Activated CD8-positive, alpha-beta memory T cell treated with anti-CD3 and anti-CD28 coated beads for 4 hours (primary cell): ENCODE measurements around the gene RCAN1.

ENCODE experiments used
- DNase-seq, 2 donors: peaks; one replicate each; pipeline ENCODE4 v3.0.0-alpha.2; 2020; ENCODE audit warnings: low read depth in 2 of 2

RCAN1 gene

DNA sequence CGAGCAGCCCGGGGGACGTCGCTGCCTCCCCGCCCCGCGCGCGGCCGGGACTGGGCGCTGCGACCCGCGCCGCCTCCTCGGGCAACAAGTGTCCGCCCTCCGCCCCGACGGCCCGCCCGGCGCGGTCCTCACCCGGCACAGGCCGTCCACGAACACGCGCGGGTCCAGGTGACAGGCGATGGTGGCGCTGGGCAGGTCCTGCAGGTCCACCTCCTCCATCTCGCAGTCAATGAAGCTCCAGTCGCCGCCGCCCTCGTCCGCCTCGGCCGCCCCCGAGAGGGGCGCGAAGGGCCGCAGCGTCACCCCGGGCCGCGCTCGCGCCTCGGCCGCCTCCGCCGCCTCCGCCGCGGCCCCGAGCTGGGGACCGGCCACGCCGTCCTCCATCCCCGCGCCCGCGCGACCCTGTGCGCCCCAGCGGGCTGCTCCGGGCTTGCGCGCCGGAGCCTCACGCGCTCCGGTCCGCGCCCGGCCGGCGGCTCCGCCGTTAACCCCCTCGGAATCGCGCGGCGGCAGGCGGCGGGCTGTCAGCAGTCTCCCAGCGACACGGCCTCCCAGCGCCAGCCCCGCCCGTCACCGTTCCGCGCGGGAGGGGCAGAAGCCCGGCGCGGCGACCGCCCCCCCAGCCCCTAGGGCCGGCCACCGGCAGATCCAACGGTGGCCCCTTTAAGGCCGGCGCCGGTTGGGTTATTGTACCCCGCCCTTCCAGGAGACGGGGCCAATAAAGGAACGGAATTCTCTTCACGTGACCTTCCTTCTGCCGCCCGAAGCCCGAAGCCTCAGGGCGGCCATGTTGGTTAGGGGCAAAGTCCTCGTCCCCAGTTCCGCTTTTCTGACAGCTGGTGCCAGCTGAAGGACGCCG, at the start of gene RCAN1:
RCAN1 (minus strand) TSS at position 486 of the 859 bp plus-strand sequence; CDS start at position 384, 102 bp downstream.
- DNase-seq: peak; percentile 72 to 76

DNA sequence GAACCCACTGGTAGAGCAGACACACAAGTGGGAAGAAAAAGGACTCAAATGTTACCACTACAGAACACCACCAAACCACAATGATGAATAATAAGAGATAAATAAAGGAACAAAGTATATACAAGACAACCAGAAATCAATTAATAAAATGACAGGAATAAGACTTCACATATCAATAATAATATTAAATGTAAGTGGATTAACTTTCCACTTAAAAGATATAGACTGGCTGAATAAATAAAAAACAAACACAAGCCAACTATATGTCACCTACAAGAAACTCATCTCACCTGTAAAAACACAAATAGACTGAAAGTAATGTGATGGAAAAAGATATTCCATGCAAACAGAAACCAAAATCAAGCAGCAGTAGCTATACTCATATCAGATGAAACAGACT, 46.9 kb upstream of the RCAN1 start:
- DNase-seq: no peak

DNA sequence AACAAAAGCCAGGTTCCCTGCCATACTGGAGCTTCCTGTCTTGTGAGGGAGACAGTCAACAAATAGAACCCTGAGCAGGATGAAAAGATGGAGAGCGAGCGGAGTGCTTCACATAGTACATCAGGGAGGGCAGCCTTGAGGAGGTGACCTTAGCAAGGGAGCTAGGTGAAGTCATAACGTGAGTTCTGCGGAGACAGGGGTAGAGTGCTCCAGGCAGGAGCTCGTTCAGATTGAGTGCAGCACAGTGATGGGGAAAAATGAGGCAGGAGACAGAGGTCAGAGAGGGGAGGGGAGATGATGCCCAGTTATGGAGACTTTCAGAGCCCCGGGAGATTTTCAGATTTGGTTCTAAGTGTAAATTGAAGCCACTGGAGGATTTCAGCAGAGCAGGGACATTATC, 38.6 kb upstream of the RCAN1 start:
- no peak for DNase-seq

DNA sequence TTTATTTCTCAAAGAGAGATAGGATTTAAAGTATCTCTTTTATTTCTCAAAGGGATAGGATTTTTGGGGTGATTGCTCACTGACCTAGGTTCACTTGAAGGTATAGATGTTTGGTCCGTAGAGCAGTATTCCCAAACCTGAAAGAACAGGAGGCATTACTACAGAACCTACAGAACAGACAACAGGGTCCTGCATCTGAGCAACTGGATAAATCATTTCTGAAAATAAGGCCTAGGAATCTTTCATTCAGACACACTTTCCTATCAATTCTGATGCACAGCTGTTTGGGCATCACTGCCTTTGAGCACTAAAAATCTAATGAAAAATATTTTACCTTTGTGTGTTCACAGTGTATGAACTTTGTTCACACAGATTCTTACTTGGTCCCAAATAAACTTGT, 36.7 kb upstream of the RCAN1 start:
- DNase-seq: no peak

DNA sequence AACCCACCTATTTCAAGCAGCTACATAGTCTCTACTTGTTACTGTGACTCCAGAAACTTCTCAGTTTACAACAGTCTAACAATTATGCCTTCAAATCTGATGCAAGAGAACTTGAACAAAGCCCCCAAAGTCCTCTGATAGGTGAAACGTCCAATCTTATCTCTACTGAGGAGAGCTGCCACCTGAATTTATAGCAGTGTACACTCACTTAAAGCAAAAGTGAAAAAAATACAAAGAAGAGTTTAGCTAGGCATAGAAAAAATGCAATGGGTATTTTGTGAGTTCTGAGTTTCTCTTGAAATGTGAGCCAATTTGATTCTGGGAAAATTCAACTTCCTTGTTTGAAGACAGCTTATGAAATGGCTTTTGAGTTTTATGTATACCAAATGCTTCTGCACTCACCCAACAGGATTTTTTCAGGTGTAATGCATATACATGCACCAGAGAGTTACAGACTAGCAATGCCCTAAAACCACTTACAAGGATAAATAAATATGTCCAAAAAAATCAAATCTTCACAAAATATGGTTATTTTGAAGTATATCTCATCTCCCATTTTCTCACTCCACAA, 36.0 kb upstream of the RCAN1 start:
- DNase-seq: no peak

DNA sequence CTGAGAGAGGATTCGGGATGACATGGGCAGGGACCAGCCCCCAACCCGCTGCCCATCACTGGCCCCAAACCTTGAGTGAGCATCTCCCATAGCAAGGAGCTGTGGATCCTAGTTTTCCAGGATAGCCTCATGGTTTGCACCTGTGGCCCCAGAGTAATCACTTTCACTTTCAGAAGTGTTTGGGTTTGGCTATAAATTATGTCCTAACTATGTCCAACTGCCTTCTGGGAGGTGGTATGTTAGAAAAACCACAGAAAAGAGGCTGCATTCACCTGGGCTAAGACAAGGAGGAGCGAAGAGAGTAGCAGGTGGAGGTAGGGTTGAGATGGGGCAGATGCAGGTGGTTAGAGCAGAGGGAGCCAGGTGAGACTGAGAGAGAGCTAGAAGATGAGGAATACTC, 34.5 kb upstream of the RCAN1 start:
- no peak for DNase-seq

DNA sequence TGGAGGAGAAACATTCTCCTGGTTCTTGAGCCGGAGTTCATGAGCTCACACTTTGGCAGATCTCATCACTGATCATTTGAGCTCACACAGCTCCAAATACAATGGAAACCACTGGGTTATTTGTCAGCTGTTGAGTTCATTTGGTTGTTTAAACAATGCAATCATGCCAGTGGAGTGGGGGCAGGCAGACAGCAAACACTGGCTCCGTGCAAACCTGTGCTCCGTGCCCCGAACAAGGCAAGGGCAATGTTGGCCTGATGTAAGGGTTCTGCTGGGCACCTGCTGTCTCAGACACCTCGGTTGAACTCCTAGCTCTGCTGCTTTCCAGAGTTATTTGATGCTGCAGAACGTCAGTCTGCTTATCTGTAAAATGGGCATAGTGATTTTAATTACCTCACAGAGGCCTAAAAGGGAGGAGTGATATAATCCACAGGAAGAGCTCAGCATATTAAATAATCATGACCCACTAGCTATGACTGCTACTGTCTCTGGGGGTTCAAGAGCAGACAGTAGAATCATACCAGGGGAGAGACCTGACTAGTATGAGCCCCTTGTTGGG, 33.9 kb upstream of the RCAN1 start:
- DNase-seq: no peak

DNA sequence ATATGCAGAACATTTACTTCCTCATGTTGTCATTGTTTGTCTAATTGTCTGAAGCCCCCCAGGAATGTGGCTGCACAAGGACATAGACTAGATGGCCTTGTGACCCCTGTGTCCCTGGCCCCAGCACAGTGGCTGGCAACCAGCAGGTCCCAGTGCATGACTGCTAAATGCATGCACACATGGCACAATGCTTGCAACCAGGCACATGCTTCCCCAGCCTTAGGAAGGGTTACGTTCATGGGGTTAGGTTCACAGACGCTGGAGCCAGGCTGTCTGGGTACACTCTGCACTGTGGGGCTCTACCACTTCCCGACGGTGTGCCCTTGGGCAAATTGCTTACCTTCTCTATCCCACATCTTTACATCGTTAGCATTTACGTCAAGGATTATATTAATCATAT, 32.6 kb upstream of the RCAN1 start:
- no peak for DNase-seq

DNA sequence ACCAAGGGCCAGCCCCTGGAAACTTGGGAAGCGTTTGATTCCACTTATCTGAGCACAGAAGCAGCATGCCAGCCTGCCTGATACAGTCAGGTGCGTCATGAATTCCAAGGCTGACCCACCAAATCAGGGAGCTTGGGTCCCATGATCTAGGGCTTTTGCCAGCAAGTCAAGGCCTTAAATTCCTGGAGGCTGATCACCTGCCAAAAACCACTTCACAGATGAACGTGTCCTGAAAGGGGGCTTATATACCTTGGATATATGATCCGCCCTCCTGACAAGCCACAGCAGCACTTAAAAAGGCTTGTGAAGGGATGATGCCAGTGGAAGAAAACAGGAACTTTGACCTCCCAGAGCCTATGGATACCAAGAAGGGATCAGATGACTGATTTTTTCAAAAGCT, 29.9 kb upstream of the RCAN1 start:
- DNase-seq: no peak

DNA sequence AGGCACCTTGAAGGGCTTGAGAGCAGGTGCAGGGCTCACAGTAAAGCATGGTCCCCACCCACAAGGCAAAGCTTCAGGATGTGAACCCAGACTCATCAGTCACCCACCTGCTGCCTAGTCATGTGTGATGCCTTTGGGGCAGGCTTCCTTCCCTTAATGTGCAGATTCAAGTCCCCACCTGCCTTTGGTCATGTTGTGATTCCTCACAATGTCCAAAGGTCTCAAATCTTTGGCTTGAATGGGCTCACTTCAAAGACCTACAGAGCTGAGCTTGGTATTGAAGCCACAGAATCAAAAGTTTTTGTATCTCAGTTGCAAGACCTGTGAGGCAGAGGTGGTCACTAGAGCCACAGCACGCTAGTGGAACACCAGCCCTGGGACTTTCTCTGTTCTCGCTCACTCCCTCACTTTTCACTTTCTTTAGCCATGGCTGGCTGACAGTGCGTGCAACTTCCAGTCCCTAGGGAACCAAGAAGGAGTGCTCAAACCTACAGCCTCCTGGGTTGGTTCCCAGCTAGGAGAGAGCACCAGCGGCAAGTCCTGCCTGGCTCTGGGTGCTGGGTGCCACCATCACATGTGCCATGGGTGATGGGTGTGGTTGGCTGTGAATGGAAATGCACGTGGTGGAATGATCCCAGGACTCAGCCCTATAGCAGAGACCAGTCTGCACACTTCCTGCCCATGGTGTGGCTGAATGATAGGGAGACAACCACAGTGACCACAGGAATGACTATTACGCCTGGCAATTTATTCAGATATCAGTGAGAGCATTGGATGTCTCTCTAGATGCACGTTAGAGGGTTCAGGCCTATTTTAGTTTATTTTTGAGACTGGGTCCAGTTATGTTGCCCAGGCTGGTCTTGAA, 27.5 kb upstream of the RCAN1 start:
- no peak for DNase-seq

DNA sequence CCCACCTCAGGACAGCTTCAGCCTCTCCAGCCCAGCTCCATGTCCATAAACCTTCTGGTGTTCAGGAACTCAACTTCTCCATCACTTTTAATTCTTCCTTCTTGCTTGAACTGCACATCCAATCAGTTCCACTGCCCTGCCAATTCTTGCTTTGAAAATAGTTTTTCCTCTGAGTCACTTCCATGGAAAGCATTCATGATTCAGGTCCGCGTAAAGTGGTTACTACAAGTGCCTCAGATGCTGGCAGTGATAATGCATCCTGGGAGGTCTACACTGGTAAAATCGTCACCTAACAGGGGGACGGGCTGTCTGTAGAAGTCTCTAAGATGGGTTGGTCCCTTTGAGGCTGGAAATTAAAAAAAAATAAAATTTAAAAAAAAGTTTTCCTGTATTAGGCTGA, 25.9 kb upstream of the RCAN1 start:
- DNase-seq: no peak

DNA sequence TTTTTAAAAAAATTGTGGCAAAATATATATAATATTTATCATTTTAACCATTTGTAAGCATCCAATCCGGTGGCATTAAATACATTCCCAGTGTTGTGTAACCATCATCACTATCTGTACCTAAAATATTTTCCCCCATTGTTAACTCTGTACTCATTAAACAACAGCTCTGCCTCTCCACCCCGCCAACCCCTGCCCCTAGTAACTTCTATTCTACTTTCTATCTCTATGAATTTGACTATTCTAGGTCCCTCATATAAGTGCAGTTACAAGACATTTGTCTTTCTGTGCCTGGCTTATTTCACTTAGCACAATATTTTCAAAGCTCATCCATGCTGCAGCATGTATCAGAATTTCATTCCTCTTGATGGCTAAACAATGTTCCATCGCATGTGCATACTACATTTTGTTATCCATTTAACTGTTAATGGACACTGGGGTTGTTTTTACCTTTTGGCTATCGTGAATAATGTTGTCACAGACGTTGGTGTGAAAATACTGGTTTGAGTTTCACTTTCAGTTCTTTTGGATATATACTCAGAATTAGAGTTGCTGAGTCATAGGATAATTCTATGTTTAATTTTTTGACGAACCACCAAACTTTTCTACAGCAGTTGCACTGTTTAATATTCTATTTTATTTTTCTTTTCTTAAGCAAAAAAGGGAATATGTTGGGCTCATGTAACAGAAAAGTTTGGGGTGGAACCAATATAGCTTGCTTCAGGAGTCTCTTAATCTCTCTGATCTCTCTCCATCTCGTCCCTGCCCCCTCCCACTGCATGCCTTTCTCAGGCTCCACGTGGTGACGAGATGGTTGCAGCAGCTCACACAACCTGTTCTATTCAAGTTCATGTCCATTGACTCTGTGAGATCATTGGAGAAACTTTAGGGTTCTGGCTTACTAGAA, 25.2 kb upstream of the RCAN1 start:
- no peak for DNase-seq

DNA sequence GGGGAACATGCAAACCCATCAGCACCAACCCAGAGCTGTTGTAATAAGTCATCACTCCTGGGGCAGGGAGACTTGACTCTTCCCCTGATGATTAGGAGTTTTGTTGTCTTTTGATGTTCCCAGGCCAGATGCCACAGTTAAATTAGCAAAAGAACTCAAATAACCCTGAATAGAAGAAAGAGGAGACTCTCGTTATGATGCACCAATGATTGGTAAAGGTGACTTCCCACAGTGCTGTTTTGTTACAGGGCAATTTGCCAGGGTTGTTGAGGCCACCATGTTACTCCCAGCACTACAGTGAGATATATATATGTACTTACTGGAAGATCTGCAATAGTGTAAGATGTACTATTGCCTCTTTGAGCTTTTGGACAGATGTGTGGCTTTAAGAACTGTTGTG, 24.3 kb upstream of the RCAN1 start:
- DNase-seq: no peak

DNA sequence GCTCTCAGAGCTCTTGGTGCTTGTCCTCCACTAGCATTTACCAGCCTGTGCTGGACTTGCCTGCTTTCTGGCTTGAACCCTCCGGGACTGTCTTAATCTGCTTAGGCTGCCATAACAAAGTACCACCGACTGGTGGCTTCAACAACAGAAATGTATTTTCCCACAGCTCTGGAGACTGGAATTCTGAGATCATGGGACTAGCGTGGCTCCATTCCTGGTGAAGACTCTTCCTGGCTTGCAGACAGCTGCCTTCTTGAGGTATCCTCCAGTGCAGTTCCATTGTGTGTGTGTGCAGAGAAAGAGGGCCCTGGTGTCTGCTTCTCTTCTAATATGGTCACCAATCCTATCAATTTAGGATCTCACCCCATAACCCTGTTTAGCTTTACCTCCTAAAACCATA, 22.0 kb upstream of the RCAN1 start:
- no peak for DNase-seq

DNA sequence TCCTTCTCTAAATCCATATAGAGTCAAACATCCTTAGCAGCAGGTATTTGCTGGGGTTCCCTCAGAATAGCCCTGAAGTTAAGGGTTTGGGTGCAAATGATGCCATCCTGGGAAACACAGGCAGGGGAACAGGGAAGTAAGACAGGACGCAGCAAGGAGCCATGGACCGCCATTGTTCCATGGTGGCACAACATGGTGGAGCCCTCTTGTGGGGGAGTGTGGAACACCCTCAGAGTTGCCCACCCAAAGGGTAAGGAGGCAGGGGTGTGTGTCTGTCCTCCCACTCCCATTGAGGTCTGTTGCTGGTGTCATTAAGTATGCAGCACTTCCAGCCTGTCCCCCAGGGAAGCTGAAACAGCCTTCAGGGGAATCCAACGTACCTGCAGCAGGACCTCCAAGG, 20.4 kb upstream of the RCAN1 start:
- DNase-seq: no peak

DNA sequence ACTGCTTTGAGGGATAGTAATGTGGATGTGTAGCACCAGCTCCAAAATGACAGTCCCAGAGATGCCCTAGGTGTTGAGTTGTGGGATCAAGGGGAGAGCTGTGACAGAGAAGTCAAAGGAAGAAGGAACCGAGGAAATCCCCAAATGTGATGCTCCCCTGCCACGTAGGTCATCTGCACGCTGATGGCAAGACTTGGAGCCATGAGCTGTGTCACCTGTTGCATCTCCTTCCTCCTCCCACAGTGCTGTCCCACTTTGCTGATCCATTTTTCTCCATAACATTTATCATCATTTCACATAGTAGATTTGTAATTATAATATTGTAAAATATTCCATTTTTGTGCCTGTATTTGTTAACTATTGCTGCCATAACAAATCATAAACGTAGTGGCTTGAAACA, 17.6 kb upstream of the RCAN1 start:
- no peak for DNase-seq

DNA sequence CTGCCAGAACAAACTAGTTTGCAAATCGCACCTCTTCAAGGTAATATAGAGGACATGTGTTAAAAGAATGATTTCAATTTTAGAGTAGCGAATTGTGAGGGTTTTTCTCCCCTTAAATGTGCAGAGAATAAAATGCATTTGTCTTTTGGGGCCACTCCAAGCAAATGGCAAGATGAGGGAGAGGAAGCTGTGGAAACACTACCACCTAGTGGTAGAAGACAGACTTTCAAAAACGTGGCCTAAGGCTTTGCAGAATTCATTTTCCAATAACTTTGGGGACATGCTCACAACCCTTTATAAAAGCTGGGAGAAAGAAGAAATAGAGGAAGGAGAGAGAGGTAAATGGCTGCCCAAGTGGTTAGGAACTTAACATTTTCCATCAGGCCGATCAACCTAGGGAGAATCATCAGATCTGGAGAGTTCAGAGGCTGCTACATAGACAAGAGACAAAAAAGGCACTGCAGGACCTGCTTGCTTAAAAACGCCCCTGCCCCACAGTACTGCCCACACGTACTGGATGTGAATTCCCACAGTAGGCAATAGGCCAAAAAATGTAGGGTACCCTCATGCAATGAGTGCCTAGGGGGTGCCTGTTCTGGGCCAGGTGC, 15.7 kb upstream of the RCAN1 start:
- no peak for DNase-seq

DNA sequence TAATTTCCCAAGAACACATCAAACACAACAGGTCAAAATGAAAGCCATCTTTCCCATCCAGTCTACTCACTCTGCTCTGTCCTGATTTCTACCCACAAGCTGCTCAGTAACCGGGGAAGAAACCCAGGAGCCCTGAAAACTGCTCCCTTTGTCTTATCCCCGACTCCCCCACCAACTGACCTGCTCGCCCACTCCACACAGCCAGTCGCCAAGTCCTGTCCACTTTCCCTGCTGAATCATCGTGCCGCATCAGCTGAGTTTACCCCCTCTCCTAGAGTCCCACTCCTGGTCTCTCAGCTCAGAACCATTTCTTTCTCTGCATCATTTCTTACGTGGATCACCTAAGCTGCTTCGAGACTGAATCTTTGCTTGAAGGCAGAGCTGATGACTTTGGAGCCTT, 11.2 kb upstream of the RCAN1 start:
- DNase-seq: no peak

DNA sequence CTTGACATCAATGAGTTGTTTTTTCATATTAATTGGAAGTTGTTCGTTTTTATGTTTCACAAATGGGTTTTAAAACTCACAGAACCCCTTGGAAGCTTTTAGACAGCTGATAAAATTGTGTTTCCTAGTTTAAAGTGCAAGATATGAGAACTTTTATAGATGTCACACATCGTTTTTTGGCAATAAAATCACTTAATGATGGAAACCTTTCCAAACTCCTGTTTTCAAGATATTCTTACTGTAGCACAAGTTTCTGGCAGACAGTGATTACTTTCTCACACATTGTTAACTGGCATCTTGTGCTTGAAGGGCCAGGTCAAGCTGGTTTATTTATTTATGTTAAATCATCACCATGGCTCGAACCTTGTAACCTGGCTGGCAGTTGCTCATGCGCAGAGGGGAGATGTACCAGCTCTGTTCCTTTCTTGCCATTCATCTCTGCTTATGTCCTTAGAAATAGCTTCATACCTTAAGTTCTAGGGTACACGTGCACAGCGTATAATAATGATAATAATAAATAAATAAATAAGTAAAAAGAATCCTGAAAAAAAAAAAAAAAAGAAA, 10.2 kb upstream of the RCAN1 start:
- no peak for DNase-seq

DNA sequence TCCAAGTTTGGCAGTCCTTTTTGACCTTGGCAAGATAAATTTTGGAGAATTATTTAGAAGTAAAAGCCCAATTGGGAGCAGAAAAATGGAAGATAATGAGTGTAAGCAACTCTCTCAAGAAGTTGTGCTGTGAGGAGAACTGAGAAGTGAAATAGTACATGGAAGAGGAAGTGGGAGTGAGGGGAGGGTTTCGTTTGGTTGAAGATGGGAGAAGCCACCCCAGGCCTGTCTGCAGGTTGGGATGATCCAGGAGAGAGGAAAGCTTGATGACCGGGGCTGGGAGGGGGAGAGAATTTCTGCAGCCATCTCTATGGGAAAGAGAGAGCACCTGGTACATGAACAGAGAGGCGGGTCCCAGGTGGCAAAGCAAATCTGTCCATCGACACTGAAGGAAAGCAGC, 8.6 kb upstream of the RCAN1 start:
- DNase-seq: no peak
